Pons (tissue), 1 donor: Measurements from ENCODE around the gene KIT.
"Not testable (repeated sequence)": the region's sequence is repeated elsewhere in the genome, so short reads cannot be mapped to it uniquely, and the experiment has no call there.

Experiments
- DNase-seq: peaks from one replicate; pipeline ENCODE4 v3.0.0-alpha.2; 2016; ENCODE audit warnings: low spot score

Gene KIT

DNA sequence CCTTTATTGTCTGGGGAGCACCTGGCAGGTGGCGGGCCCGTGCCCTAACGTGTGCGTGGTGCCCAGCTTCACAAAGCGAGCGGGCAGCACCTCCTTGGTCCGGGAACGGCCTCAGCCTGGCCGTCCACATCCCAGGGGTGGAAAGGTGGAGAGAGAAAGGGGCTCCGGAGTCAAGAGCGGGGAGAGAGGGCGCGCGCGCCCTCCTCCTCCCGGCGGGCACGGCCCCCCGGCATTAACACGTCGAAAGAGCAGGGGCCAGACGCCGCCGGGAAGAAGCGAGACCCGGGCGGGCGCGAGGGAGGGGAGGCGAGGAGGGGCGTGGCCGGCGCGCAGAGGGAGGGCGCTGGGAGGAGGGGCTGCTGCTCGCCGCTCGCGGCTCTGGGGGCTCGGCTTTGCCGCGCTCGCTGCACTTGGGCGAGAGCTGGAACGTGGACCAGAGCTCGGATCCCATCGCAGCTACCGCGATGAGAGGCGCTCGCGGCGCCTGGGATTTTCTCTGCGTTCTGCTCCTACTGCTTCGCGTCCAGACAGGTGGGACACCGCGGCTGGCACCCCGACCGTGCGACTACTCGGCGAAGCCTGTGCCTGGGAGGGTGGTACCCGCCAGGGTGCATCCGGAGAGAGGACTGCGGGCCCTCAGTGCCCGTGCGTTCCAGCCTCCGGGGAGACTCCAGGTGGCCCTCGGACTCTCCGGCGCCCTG, at the start of gene KIT:
TSS of gene KIT (plus strand) at position 407 of the 701 bp plus-strand sequence. CDS start at position 465, 58 bp downstream.
- no peak for DNase-seq

DNA sequence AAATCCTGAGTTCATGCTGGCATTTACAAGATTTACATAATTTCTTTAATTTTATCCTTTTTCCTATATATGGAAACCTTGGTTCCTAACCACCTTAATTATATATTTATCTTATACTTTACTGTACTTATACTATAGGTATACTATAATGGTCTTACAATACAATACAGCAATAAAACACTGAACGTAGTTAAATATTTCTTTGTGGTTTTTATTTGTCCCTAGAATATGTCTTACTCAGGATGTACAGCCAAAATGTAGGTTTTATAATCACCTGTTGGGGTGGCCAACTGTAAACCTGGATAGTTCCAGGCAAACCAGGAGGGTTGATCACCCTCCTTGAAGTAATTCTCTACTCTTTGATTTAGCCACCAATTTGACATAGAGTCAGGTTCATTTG, 48.4 kb upstream of the KIT start:
- no peak for DNase-seq

DNA sequence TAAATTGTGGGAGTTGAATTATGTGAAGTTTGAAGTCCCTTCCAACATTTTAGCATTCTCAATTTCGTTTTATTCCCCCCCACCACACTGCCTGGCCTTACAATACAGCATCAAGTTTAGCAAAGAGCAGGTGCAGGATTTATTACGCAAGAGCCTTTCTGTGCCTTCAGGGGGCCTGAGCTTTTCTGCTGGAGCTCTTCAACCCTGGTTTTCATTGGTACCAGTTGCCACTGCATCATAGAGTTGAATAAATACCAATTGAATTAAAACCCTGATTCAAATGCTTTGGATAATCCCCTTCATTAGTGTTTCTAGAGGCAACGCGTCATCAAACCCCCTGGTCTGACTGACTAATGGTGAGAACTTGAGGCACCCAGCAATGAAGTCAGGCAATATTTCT, 43.6 kb upstream of the KIT start:
- no peak for DNase-seq

DNA sequence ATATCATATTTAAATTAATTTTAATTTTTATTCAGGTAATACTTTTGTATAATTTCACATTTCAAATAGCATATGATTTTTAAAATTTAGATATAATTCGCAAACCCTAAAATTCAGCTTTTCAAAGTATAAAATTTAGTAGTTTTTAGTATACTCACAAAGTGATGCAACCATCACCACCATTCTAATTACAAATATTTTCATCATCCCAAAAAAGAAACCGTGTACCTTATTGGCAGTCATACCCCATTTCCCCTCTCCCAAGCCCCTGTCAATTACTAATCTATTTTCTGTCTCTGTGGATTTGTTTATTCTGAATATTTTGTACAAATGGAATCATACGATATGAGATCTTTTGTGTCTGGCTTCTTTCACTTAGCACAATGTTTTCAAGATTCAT, 37.0 kb upstream of the KIT start:
- no peak for DNase-seq

DNA sequence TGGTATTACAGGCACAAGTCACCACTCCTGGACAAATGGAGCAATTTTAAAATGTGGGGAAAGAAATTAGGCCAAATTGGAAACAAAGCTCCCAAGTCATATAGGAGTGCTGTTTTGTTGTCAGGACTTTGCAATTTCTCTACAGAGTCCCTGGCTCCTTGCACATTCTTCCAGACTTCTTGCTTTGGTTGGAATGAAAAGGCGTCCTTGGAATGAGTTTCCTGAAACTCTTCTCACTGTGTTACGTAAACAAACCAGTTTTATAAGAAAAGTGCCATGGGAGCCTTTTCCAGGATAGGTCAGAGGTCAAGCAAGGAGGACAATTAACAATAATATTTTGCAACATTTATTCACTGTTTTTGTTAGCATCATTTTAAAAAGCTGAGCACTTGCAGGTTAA, 32.4 kb upstream of the KIT start:
- DNase-seq = peak; percentile 28

DNA sequence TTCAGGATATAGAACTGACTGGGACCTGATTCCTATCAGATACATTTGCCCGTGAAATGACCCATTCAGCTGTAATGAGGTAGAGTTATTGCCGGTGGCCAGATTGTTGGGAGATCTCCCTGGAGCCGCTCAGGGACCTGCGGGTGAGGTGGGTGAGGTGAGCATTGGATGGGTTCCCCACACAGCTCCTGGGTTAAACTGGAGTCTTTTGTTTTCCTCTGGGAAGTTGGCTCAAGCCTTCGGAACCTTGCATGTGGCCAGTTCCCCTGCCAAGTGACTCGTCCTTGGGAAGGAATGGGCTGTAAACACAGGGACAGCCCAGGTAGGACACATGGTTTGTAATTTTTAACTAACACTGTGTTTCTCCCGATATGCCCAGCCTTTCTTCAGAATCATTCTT, 31.6 kb upstream of the KIT start:
- peak; percentile 17 for DNase-seq

DNA sequence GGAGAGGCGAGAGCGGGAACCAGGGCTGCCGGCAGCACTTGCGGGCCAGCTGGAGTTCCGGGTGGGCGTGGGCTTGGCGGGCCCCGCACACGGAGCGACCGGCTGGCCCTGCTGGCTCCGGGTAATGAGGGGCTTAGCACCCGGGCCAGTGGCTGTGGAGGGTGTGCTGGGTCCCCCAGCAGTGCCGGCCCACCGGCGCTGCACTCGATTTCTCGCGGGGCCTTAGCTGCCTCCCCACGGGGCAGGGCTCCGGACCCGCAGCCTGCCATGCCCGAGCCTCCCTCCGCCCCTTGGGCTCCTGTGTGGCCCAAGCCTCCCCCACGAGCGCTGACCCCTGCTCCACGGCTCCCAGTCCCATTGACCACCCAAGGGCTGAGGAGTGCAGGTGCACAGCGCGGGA, 25.2 kb upstream of the KIT start:
- no peak for DNase-seq

DNA sequence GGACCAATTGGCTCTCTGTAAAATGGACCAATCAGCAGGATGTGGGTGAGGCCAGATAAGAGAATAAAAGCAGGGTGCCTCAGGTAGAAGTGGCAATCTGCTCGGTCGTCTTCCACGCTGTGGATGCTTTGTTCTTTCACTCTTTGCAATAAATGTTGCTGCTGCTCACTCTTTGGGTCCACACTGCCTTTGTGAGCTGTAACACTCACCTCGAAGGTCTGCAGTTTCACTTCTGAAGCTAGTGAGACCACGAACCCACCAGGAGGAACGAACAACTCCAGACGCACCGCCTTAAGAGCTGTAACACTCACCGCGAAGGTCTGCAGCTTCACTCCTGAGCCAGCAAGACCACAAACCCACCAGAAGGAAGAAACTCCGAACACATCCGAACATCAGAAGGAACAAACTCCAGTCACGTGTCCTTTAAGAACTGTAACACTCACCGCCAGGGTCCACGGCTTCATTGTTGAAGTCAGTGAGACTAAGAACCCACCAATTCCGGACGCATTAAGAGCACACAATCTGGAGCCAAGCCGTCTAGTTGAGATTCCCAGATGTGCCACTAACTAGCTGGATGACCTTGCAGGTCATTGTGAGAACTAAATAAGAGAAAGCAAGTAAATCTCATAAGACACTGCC, 24.5 kb upstream of the KIT start:
- DNase-seq = not testable (repeated sequence)

DNA sequence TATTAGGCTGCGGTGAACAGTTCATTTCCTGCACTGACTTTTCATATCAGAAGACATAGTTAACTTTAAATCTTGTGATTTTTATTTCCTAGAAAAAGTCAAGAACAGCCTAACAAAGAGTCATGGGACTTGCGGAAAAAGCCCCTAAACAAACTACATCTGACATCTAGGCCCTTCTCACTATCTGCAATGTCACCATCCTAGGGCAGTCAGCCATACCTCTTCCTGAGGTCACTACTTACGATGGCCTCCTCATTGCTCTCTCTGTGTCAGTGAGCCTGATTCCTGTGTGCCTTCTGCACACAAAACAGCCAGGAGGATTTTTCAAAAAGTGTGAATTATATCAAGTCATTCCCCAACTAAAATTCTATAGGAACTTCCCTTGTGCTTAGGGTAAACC, 22.4 kb upstream of the KIT start:
- DNase-seq = no peak

DNA sequence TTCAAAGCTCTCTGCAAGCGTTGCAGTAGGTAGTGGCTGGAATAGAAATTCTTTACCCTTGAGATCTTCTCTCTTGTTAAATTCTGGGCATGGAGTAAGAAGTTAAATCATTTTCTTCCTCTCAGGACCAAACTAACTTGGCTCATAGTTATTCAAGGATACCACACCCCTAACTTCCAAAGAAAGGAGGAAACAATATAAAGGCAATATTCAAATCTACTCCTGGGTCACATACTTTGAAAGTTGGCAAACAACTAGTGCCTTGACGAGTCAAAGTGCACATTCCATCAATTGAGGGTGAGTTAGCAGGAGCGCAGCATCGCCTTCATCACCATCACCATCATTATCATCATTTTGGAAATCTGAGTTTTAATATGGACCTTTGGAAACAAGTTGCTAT, 20.4 kb upstream of the KIT start:
- no peak for DNase-seq

DNA sequence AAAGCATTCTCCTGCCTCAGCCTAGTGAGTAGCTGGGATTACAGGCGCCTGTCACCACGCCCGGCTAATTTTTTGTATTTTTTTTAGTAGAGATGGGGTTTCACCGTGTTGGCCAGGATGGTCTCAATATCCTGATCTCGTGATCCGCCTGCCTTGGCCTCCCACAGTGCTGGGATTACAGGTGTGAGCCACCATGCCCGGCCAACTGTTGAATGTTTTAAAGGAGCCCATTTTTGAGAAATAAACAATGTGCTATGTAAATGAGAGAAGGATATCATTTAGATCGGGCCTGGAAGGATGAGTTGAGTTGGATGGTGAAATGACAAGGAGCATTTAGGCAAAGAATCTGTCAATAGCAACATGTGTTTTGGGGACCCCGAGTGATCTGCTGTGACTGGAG, 16.7 kb upstream of the KIT start:
- not testable (repeated sequence) for DNase-seq

DNA sequence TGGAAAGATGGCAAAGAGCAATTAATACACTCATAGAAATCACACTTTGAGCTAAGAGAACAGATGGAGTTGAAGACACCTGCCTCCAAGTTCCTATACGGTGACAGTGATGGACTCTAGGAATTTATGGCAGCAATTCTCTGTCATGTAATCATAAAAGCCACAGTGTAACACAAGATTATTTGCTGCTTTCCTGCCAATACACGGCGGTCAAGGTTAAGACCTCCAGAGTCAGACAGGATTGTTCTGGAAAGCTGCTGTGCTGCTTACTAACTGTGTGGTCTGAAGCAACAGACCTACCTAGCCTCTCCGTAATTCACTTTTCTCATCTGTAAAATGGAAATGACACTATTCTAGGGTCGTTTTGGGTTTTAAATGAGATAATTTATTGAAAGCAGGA, 14.6 kb upstream of the KIT start:
- DNase-seq = no peak

DNA sequence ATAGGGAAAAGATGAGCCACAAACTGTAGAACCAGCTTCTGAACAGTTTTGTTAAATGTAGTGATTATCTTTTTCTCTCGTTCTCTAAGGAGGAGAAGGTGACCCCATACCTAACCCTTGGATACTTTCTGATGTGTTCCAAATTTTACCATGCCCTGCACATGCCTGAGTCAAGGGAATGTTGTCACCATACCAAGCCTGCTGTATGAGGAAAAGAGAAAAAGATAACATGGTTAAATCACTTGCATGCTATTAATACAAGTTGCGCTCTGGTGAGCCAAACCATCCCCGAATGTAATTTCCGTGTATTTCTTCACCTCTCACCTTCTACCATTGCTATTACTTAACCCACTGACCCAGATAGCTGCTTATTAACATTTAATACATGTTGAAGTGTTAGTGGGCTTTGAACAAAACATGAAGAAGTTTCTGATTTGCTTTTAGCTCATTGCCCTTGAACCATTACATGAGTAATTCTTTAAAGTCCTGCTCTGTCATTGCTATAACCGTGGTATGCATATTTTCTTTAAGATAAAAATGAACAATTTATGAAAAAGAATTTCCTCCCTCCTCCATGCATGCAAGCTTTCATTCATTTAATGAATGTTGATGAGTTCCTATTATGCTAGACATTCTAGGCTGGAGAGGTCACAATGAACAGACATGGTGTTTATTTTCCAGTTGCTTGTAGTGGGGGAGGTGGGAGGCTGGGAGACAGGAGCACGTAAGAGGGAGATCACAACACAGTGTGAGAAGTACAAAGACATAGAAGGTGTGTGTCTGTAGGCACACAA, 13.6 kb upstream of the KIT start:
- no peak for DNase-seq

DNA sequence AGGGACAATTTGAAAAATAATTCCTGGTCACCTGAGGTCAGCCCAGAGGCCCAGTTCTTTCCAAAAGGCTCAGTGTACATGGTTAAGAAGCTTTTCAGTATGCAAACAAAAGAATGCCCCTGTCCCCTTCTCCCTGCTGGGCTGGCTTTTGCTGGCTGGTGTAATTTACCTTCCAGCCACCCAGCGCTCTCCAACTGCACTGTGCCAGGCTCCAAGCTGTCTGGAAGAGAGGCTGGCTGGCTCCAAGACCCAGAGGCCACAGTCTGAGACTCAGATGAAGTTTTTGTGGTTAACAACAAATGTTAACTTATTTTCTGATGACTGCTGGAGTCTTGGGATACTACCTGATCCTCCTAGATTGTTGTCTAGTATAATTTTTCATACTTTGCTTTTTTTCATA, 11.9 kb upstream of the KIT start:
- DNase-seq = no peak

DNA sequence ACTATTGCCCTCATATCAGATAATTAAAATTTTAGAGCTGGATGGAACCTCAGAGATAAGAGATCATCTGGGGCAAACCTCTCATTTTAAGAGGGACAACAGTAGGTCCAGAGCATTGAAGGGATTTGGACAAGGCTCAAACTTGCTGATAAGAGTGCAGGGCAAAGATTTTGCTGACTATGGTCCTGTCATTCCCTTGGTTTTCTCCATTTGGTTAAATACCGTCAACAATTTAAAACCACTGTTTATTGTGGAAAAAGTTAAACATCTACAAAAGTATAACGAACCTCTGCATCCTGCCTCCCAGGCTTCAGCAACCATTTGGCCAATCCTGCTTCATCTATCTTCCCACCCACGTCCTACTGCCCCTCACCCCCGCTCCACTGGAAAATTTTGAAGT, 10.7 kb upstream of the KIT start:
- no peak for DNase-seq

DNA sequence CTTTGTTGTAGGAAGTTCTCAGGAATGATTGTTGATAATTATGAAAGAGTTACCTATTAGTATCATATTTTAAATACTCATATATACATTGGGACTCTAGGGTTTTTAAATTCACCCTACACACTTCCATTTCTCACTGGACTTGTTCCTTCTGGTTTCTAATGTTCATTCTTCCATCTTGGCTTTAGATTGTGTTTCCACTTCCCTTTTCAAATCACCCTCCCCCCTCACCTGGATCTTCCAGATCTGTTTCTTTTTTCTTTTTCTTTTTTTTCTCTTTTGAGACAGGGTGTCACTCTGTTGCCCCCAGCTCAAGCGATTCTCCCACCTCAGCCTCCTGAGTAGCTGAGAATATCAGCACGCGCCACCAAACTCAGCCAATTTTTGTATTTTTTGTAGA, 6.7 kb upstream of the KIT start:
- DNase-seq = no peak

DNA sequence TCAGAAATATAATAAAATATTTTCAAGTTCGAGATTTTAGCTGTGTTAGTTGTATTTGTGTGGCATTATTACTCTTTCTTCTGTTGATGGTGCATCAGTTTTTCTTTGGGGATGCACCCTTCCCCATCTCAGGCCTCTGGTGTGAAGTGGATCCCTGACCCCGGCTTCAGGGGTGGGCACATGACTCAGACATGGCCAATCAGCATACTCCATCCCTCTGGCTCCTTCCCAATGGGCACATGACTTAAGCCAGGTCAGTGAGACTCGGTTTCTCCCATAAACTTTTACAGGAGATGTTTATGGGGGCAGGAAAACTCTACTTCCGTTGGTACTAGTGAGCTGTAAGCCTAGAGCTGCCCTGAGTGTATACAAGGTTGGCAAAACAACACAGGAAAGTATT, 3.0 kb upstream of the KIT start:
- no peak for DNase-seq

DNA sequence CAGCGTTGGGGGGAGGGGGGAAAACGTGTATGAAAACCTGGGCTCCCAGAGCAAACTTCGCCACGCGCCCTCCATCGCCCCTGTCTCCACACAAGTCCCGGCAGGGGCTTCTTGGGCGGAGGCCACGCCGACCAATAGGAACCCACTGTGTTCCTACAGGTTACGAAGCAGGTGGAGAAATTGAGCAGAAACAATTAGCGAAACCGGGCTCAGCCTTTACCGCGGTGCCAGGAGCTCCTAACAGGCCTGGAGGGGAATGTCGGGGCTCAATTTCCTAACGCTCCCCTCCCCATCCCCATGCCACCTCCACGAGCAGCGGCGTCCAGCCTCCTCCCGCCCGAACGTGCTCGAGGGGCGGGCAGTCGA, 589 bp upstream of the KIT start:
- DNase-seq = no peak

DNA sequence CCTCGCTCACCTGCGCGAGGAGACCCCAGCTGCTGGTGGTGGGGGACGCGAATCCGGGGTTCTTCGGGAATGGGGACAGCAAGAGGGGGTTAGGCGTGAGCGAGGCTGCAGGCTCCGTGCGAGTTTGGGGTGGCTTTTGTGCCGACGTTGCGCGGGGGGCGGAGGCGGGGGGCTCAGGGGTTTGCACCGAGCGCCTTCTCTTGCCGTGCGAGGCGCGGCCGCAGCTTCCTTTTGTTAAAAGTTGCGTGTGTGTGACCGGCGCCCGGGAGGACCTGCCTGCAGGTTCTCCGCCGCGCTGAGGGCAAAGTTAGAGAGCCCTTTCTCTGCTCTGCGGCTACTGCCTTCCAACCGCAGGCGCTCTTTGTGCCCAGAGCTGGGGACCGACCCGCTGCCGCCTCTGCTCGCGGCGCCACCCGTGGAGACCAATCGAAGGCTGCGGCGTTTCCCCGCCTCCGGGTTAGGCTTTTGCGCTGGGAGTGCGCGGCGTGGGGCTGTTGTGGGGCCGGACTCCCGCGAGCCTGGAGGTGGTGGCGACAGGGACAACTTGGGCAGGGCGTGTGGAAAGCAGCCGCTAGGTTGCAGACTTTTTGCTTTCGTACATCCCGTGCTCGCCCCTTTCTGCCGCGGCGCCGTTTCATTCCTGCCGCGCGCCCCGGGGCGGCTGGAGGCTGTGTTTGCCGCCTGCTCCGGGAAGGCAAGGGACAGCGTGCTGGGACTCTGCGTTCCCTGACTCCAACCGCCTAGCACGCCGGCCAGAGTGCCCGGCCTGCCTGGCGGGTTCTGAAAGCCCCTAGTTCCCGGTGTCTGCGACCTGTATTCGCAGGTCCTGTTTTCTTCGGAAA, 716 bp downstream of the KIT start:
- peak; percentile 21 for DNase-seq

DNA sequence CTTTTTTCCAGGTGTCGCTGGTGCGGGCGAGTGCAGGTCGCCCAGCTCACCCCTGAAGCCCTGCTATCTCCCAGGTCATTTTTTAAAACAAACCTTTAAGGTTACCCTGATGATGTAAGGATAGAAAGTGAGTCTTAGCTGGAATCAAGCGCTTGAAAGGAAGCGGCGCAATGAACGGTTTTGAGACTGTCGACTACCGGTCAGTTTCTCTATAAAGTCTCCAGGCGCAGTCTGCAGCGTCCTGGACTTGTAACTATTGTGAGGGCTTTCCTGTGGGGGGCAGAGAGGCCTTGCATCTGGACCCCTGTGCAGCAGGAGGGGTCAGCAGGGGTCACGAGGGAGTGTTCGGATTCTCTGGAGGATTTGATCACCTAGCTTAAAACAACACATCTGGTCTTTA, 1.6 kb downstream of the KIT start:
- DNase-seq = no peak

DNA sequence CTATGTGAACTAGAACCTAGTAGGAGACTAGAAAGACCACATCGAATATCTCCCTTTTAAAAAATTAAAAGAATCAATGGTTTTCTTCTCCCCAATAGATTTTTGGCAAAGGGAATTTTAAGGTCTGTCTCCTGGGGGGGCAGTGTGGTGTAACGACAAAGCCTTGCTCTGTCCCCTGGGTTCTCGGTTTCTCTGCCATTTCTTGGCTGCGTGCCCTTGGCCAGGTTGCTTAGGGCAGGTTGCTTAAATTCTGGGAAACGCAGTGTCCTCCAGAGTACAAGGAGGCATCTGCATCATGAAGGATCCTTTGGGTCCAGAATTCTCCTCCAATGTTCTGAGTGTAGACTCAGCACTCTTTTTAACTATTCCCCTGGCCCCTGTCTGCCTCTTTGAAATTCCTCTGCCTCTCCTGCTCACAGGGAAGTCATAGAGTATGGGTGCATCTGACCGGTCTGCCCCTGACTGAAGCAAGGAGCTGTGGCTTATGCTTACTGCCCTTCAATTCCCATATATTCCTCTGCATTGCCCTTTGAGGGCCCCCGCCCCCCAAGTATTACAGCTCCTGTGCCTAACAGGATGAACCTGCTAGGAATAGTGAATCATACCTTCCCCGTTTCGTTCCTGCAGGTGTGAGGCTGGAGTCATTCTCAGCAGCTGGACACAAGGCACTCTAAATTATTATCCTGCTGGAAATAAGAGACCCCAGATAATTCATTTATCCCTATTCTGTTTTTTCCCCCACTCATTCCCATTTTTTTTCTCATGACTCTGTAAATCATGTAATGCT, 2.2 kb downstream of the KIT start:
- no peak for DNase-seq

DNA sequence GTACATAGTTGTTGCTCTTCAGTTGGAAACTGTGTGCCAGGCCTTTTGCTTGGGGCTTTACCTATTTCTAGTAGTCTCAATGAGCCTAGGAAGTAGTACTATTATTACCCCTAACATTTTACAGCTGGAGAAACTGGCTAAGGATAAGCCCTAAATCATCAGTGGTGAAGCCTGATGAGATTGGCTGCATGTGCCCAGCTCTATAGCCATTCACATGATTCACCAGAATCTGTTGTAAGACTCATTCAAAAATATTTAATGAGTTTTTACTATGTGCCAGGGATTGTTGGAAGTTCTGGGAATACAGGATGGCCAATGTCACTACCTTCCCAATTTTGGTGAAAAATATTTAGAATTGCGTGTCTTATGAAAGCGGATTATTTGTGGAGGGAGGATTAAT, 2.8 kb downstream of the KIT start:
- DNase-seq = no peak
